Fibroblast of skin of left biceps (primary cell): ENCODE results near the gene KIF5A.
"Not testable (repeated sequence)": the region's sequence is repeated elsewhere in the genome, so short reads cannot be mapped to it uniquely, and the experiment has no call there.

Source experiments
- DNase-seq, 2 experiments: peaks; one replicate each; pipeline ENCODE4 v3.0.0-alpha.2; 2013; ENCODE audit warnings: low read depth in 2 of 2

KIF5A gene

DNA sequence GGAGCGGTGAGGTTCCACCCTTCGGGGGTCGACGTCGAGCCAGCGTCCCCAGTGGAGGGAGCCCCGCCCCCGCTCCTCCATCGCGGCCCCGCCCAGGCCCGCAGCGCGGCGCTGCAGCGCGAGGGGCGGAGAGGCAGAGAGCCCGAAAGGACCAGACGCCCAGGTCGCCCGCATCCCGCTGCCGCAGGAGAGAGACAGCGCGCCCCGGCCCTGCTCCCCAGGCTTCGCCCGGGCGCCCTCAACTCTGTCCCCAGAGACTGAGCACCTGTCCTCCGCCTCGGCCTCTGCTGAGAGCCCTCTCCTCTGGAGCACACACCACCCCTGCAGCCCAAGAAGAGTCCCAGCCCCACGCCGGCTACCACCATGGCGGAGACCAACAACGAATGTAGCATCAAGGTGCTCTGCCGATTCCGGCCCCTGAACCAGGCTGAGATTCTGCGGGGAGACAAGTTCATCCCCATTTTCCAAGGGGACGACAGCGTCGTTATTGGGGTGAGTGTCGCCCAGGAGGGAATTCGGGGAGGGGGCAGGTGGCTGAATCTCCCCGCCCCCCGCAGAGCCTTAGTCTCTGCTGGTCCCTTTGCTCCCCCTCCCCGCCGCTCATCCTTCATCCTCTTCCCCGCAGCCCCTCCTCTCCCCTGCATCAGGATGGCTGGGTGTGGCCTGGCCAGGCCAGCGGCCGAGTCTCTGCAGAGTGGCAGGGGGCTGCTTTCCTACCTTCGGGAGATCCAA lies at the start of gene KIF5A:
Gene KIF5A, plus strand, starts transcription at position 136 of the 732 bp plus-strand sequence. Its CDS starts 228 bp downstream, at position 364.
- no peak for DNase-seq

DNA sequence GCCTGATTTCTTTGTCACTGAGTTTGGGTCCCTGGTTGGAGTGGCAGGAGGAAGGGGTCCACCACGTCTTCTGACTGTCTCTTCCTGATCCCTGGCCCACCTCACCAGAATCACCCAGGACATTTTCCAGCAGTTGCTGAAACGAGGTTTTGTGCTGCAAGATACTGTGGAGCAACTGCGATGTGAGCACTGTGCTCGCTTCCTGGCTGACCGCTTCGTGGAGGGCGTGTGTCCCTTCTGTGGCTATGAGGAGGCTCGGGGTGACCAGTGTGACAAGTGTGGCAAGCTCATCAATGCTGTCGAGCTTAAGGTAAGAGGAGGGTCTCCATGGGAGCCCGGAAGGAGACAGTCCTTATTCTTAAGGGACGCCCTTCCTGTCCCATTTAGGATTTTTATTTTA lies 49.6 kb upstream of the KIF5A start:
- DNase-seq: no peak

DNA sequence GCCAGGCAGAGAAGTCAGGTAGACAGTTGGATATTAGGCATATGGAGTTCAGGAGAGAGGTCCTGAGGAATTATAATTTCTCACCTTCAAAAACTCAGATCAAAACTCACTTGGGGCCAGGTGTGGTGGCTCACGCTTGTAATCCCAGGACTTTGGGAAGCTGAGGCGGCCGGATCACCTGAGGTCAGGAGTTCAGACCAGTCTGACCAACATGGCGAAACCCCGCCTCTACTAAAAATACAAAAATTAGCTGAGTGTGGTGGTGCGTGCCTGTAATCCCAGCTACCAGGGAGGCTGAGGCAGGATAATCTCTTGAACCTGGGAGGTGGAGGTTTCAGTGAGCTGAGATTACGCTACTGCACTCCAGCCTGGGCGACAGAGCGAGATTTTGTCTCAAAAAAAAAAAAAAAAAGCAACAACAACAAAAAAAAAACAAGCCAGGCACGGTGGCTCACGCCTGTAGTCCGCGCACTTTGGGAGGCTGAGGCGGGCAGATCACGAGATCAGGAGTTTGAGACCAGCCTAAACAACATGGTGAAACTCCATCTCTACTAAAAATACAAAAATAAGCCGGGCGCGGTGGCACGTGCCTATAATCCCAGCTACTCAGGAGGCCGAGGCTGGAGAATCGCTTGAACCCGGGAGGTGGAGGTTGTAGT lies 47.4 kb upstream of the KIF5A start:
- not testable (repeated sequence) for DNase-seq

DNA sequence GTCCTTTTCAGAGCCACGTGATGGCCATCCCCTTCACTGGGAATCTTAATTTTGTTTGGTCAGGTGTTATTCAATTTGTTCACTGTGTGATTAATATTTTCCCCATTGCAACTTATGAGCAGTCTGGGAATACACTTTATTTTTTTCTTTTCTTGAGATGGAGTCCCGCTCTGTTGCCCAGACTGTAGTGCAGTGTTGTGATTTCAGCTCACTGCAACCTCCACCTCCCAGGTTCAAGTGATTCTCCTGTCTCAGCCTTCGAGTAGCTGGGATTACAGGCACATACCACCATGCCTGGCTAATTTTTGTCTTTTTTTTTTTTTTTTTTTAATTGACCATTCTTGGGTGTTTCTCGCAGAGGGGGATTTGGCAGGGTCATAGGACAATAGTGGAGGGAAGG lies 43.3 kb upstream of the KIF5A start:
- DNase-seq: not testable (repeated sequence)

DNA sequence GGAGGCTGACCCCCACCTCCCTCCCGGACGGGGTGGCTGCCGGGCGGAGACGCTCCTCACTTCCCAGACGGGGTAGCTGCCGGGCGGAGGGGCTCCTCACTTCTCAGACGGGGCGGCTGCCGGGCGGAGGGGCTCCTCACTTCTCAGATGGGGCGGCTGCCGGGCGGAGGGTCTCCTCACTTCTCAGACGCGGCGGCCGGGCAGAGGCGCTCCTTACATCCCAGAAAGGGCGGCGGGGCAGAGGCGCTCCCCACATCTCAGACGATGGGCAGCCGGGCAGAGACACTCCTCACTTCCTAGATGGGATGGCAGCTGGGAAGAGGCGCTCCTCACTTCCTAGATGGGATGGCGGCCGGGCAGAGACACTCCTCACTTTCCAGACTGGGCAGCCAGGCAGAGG lies 42.0 kb upstream of the KIF5A start:
- not testable (repeated sequence) for DNase-seq

DNA sequence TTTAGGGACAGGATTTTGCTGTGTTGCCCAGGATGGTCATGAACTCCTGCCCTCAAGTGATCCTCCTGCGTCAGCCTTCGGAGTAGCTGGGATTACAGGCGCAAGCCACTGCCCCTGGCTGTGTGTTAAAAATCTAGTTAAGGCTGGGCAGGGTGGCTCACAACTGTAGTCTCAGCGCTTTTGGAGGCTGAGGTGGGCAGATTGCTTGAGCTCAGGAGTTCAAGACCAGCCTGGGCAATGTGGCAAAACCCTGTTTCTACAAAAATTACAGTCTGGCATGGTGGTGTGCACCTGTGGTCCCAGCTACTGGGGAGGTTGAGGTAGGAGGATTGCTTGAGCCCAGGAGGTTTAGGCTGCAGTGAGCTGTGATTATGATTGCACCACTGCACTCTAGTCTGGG lies 38.7 kb upstream of the KIF5A start:
- no peak for DNase-seq

DNA sequence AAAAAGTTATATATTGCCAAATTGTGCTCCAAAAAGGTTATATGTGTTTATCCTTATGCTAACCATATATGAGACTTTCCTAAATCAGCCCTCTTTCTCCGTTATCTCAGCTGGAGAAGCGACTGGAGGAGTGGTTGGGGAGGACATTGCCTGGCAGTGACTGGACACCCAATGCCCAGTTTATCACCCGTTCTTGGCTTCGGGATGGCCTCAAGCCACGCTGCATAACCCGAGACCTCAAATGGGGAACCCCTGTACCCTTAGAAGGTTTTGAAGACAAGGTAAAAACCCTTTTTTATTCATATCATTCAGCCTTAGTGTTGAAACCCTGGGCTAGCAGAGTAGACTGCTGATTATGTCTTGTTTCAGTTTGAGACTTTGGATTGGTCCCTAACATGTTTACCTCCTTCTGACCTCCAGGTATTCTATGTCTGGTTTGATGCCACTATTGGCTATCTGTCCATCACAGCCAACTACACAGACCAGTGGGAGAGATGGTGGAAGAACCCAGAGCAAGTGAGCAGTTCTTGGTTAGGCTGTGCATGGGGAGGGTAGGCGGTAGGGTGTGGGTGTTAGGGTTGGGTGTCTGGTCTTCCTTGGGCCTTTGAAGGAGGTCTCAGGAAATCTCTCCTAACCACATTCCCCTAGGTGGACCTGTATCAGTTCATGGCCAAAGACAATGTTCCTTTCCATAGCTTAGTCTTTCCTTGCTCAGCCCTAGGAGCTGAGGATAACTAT lies 38.1 kb upstream of the KIF5A start:
- no peak for DNase-seq

DNA sequence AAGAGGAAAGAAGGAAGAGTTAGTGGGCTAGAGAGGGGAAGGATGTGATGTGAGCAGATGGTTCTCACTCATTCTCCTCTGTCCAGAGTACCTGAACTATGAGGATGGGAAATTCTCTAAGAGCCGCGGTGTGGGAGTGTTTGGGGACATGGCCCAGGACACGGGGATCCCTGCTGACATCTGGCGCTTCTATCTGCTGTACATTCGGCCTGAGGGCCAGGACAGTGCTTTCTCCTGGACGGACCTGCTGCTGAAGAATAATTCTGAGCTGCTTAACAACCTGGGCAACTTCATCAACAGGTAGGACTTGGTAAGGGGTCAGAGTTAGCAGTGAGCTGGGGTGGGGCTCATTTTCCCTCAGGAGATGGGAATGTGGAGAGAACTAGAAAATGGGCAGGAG lies 37.2 kb upstream of the KIF5A start:
- no peak for DNase-seq

DNA sequence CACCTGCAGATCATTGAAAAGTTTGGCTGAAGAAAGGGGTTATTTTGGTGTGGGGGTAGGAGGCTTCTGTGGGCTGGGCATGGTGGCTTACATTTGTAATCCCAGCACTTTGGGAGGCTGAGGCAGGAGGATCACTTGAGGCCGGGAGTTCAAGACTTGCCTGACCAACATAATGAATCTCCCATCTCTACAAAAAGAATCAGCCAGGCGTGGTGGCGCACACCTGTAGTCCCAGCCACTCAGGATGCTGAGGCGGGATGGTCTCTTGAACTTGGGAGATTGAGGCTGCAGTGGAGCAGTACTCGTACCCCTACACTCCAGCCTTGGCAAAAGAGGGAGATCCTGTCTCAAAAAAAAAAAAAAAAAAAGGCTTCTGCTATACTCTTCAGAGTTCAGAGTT lies 36.6 kb upstream of the KIF5A start:
- no peak for DNase-seq

DNA sequence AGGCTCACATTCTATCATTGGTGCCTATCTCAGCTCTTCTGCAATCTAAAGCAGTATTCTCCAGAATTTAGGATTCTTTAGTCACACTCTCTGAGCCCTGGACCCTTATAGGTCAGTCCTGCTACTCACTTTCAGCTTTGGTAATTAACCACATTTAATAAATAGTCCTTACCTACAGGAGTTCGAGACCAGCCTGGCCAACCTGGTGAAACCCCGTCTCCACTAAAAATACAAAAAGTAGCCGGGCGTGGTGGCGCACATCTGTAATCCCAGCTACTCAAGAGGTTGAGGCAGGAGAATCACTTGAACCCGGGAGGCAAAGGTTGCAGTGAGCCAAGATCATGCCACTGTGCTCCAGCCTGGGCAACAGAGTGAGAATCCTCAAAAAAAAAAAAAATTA lies 36.2 kb upstream of the KIF5A start:
- not testable (repeated sequence) for DNase-seq

DNA sequence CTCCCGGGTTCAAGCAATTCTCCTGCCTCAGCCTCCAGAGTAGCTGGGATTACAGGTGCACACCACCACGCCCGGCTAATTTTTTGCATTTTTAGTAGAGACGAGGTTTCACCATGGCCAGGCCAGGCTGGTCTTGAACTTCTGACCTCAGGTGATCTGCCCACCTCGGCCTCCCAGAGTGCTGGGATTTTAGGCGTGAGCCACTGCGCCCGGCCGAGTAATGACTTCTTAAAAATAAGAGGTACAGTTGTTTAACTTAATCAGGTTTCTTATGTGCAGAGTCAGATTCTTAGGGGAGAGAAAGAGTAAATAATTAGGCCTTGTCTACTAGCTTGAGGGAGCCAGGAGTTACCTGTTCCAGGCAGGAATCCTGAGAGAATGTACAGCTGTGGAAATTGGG lies 35.6 kb upstream of the KIF5A start:
- DNase-seq: not testable (repeated sequence)

DNA sequence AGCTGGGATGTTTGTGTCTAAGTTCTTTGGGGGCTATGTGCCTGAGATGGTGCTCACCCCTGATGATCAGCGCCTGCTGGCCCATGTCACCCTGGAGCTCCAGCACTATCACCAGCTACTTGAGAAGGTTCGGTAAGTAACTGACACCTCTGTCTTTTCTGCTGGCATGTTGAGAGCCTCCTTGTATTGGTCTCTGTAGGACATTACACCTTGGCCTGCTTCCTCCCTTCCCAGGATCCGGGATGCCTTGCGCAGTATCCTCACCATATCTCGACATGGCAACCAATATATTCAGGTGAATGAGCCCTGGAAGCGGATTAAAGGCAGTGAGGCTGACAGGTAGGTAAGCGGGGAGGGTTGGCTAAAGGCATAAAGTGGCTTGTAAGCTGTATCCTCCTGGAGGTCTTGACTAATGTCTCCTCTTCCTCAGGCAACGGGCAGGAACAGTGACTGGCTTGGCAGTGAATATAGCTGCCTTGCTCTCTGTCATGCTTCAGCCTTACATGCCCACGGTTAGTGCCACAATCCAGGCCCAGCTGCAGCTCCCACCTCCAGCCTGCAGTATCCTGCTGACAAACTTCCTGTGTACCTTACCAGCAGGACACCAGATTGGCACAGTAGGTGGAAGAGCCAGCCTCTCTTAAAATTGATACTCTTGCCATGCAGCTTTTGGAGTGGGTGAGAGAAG lies 35.0 kb upstream of the KIF5A start:
- no peak for DNase-seq

DNA sequence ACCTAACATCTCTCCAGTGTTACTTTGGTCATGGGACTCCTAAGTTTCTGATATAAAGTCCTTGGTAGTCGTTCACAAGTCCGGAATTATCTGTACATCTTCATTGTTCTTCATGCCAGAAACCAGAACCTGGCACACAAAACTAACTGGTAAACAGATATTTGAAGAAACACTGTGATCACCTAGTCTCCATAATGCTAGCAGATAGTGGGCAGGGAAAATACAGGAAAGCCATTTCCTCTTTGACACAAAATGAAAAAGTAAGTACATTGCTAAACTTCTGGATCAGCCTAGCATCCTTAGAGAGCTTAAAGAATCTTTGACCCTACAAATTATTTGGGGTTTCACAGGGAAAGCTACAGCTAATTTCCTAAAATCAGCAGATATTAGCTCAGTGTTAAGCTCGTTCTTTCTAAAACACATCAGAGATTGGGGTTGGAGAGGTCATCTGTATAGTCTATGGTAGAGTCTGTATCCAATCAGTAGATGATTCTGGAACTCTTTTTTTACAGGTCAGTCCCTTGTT lies 34.4 kb upstream of the KIF5A start:
- no peak for DNase-seq

DNA sequence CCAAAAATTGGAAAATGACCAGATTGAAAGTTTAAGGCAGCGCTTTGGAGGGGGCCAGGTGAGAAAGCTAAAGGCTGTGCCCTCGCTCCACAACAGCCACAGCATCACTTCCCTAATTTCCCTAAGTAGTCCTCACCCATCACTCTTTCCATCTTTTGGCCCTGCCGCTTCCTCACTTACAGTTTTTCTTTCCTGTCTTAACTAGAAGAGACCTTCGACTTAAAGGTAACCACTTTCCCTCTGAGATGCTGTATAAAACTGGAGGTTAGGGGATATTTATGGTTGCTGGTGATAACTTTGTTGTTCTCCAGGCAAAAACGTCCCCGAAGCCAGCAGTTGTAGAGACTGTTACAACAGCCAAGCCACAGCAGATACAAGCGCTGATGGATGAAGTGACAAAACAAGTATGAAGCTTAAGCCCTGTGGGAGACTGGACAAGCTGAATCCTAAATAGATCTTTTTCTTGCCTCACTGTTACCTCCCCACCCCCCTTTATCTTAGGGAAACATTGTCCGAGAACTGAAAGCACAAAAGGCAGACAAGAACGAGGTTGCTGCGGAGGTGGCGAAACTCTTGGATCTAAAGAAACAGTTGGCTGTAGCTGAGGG lies 33.8 kb upstream of the KIF5A start:
- no peak for DNase-seq

DNA sequence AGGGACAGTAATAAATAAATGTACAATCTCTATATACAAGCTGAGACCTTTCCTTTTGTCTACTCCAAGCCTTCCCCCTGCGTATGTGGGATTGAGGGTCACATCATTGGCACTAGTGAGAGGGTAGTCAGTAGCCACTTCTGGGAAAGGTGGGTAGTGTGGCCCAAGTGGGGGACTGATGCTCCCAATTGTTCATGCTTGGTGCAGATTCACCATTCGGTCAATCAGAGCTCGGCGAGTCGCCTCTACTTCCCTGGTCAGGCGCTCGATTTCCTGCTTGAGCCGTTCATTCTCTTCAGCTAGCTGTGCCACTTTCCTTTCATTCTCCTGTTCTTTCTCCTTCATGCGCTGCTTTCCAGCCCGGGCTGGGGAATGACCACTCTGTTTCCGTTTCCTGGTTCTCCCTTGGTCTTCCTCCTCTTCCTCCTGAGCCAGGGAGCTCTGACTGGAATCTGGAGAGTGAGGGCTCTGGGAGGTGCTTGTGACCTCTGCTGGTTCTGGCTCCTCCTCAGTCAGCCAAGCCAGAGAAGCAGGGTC lies 33.2 kb upstream of the KIF5A start:
- DNase-seq: no peak

DNA sequence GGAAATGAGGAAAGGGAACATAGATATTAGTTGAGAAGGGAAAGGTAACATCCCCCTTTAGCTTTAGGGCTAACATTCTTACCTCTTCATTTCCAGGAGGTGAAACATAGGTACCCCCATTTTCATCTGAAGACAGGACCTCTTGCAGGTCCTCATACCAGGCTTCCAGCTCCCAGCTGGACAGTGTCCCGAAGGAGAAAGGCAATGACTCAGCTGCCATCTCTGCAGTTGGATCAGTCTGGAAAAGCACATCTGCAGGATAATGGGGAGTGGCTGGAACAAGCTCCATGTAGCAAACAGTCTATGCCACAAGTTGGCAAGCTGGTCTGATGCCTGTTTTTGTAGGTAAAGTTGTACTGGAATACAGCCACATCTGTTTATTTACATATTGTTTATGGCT lies 32.7 kb upstream of the KIF5A start:
- no peak for DNase-seq

DNA sequence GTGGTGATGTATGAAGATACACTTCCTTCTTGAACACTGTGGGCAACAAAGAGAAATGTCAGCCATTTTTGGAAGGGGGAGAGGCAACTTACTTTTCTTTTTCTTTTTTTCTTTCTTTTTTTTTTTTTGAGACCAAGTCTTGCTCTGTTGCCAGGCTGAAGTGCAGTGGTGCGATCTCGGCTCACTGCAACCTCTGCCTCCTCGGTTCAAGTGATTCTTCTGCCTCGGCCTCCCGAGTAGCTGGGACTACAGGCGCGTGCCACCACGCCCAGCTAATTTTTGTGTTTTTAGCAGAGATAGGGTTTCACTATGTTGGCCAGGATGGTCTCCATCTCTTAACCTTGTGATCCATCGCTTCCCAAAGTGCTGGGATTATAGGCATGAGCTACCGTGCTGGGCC lies 32.1 kb upstream of the KIF5A start:
- not testable (repeated sequence) for DNase-seq

DNA sequence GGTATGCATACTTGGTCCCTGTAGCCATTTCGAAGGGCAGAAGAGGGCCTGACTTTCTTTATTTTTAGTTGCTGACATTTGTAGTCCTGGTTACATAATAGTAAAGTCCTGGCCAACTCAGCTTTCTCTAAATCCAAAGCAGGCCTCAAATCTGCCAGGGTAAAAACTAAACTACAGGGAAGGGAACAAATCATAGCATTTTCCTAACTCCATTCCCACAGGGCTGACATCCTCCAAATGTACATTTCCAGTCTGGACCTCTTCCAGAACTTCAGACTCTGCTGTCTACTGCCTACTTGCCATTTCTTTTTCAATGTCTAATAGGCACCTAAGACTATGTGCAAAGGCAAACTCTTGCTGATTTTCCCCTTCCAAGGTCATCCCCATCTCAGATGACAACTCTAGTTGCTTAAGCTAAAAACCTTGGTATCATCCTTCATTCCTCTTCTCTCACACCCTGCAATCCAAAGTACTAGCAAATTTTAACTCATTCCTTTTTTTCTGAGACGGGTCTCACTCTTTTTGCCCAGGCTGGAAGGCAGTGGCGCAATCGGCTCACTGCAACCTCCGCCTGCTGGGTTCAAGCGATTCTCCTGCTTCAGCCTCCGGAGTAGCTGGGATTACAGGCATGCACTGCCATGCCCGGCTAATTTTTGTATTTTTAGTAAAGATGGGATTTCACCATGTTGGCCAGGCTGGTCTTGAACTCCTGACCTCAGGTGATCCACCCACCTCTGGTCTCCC lies 31.5 kb upstream of the KIF5A start:
- no peak for DNase-seq

DNA sequence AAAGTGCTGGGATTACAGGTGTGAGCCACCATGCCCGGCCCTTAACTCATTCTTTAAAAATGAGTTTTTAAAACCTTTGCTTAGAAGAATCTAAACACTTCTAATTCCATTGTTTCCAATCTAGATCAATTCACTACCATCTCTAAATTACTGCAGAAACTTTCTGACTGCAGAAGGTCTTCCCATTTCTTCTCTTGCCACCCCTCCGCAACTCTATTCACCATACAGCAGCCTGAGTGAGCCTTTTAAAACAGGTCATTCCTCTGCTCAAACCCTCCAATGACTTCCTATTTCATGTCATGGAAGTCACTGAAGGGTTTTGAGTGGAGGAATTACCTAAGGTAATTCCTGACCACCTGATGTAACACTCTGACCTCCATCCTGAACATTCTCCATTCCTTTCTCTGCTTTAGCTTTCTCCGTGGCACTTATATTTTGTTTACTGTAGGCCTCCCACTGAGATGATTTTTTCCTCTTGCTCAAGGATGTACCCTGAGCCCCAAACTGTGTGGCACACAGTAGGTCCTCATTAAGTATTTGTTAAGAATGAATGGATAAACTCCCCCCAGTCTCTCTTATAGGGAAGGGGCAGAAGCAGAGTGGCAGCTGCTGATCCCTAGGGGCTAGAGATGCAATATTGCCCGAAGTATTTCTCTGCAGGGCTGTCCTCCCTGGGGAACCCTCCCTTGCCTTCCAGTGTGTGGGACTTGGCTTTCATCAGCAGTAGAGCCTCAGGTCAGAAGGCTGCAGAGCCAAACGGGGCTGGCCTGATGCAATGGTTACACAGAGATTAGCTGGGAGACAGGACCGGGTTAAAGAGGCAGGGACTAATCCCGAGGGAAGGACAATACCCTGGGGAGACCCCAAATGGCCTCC lies 30.7 kb upstream of the KIF5A start:
- no peak for DNase-seq

DNA sequence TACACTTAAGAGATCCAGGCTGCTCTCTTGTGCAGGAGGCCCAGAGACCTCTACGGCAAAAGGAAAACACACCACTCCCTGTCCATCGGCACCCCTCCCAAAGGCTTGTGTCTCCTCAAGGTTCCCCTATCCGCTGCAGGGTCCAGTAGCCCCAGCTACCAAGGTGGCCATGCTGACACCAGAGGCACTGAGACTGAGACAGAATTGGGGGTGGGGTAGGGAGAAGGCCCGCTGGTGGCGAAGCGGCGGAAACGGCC lies 30.1 kb upstream of the KIF5A start:
- DNase-seq: no peak
